HCT116 (cell line): ENCODE measurements around the gene KPRP.
A peak's percentile ranks its signal among the peaks of the same experiment; 100 is the strongest.

ENCODE experiments used
- CEBPB ChIP-seq: IDR thresholded peaks from 2 replicates; pipeline ENCODE4 v1.6.1; 2012; ENCODE audit warnings: low read depth
- EZH2 ChIP-seq: fragments of 200-600 bp; sonication (generic); IDR thresholded peaks from 2 replicates; pipeline ENCODE4 v1.6.1; 2017; ENCODE audit warnings: antibody characterized with exemption, mixed run types
- POLR2A ChIP-seq: IDR thresholded peaks from 2 replicates; pipeline ENCODE4 v1.7.0; 2011; ENCODE audit warnings: borderline replicate concordance; ENCODE audit not compliant: insufficient read depth, insufficient read length; ENCODE audit errors: extremely low read depth
- RAD21 ChIP-seq: IDR thresholded peaks from 2 replicates; pipeline ENCODE4 v1.6.1; 2012; ENCODE audit warnings: low read depth, mild to moderate bottlenecking
- SP1 ChIP-seq: IDR thresholded peaks from 2 replicates; pipeline ENCODE4 v1.6.1; 2012; ENCODE audit warnings: low read depth
- TF ChIP-seq, protein P1 (sequence below), 3 experiments: fragments of 200-600 bp in 1 of 3; sonication (generic) in 1 of 3; IDR thresholded peaks in 2 of 3; conservative IDR thresholded peaks in 1 of 3; 2 replicates each; pipeline ENCODE4 v1.5.1; 2012 to 2017; ENCODE audit warnings: low read depth in 2 of 3, low read length in 2 of 3, antibody characterized with exemption in 1 of 3, borderline replicate concordance in 1 of 3, control low read depth in 1 of 3, mild to moderate bottlenecking in 1 of 3, mixed read lengths in 1 of 3, mixed run types in 1 of 3, moderate library complexity in 1 of 3; ENCODE audit not compliant: insufficient read depth in 1 of 3

DNA sequence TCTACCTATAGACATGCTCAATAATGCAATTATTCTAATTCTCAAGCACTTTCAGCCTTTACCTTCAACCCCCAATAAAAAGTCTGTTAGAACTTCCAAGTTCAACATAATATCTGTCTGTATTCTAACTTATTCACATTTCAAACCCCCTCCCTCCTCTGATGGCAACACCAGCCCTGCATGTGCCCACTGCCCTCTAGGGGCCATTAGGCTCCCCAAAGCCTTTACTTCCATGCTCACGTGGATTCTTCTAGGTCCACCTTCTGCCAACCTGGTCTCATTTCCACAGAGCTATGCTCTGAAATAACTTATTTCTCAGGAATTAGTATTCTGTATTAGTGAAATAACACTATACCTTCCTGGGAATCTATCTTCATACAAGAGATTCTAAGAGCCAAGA is 22.2 kb upstream of the KPRP start:
- TF ChIP-seq EZH2 (no peak), POLR2A (no peak), CEBPB (no peak), RAD21 (peak; percentile 47), SP1 (no peak)
- TF ChIP-seq, protein P1, sequence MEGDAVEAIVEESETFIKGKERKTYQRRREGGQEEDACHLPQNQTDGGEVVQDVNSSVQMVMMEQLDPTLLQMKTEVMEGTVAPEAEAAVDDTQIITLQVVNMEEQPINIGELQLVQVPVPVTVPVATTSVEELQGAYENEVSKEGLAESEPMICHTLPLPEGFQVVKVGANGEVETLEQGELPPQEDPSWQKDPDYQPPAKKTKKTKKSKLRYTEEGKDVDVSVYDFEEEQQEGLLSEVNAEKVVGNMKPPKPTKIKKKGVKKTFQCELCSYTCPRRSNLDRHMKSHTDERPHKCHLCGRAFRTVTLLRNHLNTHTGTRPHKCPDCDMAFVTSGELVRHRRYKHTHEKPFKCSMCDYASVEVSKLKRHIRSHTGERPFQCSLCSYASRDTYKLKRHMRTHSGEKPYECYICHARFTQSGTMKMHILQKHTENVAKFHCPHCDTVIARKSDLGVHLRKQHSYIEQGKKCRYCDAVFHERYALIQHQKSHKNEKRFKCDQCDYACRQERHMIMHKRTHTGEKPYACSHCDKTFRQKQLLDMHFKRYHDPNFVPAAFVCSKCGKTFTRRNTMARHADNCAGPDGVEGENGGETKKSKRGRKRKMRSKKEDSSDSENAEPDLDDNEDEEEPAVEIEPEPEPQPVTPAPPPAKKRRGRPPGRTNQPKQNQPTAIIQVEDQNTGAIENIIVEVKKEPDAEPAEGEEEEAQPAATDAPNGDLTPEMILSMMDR (IDR thresholded peaks at IDR 0.05 in 2 of 3, conservative IDR thresholded peaks at IDR 0.05 in 1 of 3; ENCODE audit: borderline replicate concordance in 1 of 3, insufficient read depth in 1 of 3, low read depth in 2 of 3, low read length in 2 of 3): peak; percentile 18 to 66 (median 62); a peak in 4 of 6 replicates
